Vagina (tissue), 2 donors: ENCODE data around the gene ANKHD1. TPM values are rescaled to one million over a fixed set of nuclear protein-coding genes. Genes with fewer than 3 reads are reported as not detected.
A peak's percentile ranks its signal among the peaks of the same experiment; 100 is the strongest.

Experiments
- DNase-seq, 2 donors: peaks; one replicate each; pipeline ENCODE4 v3.0.0-alpha.2; 2017; ENCODE audit errors: extremely low spot score in 2 of 2
- H3K27ac ChIP-seq: fragments of 200-600 bp; sonication (generic); one replicate; pipeline ENCODE4 v1.5.1; 2019
- H3K27me3 ChIP-seq: fragments of 200-600 bp; sonication (generic); one replicate; pipeline ENCODE4 v1.5.1; 2019
- H3K36me3 ChIP-seq, 2 donors: fragments of 200-600 bp; sonication (generic); one replicate each; pipeline ENCODE4 v1.5.1; 2017 to 2019
- H3K4me1 ChIP-seq: fragments of 200-600 bp; sonication (generic); one replicate; pipeline ENCODE4 v1.5.1; 2019
- H3K4me3 ChIP-seq, 2 donors: fragments of 200-600 bp; sonication (generic); 1 replicate in 1 of 2; 2 replicates in 1 of 2; pipeline ENCODE4 v1.5.1; 2016 to 2019
- H3K9me3 ChIP-seq: fragments of 200-600 bp; sonication (generic); one replicate; pipeline ENCODE4 v1.5.1; 2019
- CTCF ChIP-seq, 3 experiments: fragments of 450-650 bp in 2 of 3; fragments of 200-600 bp in 1 of 3; sonication (generic) in 1 of 3; IDR thresholded peaks; one replicate each; pipeline ENCODE4 v1.5.1; 2017 to 2019; ENCODE audit warnings: antibody characterized with exemption in 3 of 3, mild to moderate bottlenecking in 2 of 3, moderate library complexity in 2 of 3
- POLR2A ChIP-seq, 2 donors: fragments of 450-650 bp; IDR thresholded peaks; one replicate each; pipeline ENCODE4 v1.6.1; 2017; ENCODE audit warnings: antibody characterized with exemption in 2 of 2, mild to moderate bottlenecking in 2 of 2, moderate library complexity in 2 of 2
- POLR2AphosphoS5 ChIP-seq, 2 donors: sonication (generic); formaldehyde crosslinking; IDR thresholded peaks; one replicate each; pipeline ENCODE4 v1.9.0; 2017; ENCODE audit warnings: antibody characterized with exemption in 2 of 2, mild to moderate bottlenecking in 2 of 2, low read depth in 1 of 2; ENCODE audit not compliant: insufficient read depth in 1 of 2
- intact Hi-C: fragments of 100-400 bp; cut with DNase I; formaldehyde crosslinking; loops from one replicate; pipeline ENCODE4 v1.15.1; 2023
- total RNA-seq: library from RNA; depleted of rRNA; stranded (reverse); fragments of >200 nt; gene quantifications from one replicate; pipeline ENCODE4 v1.2.3, GENCODE V29; 2016

ANKHD1 gene
- total RNA-seq, 1 donor from 2014 or later, result 140 TPM

DNA sequence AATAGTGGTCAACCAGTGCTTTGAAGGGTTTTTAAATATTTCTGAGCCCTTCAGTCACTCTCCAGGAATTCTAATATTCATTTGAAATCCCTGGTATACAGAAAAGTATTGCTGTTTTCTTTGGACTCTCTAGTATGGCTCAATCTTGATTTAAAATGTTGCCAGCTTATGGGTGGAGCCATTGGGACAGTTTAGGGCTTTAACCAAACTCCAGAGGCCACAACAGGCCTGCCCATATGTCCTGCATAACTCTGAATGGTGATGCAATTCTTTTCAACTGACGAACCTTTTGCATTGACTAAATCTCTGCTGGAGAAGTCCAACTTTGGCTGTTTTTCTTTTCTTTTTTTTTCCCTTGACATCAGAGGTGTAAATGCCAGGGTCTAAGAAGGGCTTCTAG is 10.3 kb upstream of the ANKHD1 start:
- no peak for DNase-seq
- Histone ChIP-seq H3K4me1 (no peaks in the 10 kb centered on the region), H3K36me3 (no peaks in the 10 kb centered on the region), H3K27ac (no peak overlapping the region), H3K9me3 (no peaks in the 10 kb centered on the region), H3K27me3 (no peaks in the 10 kb centered on the region), H3K4me3 (no peak overlapping the region)
- intact Hi-C loops, result no loop called here
- TF ChIP-seq POLR2A (IDR thresholded peaks at IDR 0.05) (no peak), CTCF (IDR thresholded peaks at IDR 0.05) (no peak), POLR2AphosphoS5 (IDR thresholded peaks at IDR 0.05; ENCODE audit: insufficient read depth in 1 of 2, low read depth in 1 of 2) (no peak)

DNA sequence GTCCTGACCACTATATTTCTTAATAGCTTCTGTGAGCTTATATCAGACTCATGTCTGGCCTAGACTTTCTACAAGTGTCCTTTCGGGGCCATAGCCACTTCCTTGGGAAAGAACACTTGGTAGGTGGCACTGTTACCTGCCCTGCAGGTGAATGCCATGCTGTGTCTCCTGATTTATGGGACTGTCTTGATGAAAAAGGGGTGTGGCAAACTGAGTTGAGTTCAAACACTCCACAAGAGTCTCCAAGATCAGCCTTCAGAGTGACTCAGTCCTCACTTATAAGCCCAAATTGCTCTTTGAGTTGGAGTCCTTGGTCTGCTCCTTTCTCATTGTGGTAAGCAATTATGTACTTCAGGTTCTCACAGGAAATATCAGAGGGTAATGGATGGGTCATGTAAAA is 9.9 kb upstream of the ANKHD1 start:
- no peak for DNase-seq
- intact Hi-C loops, result no loop called here
- H3K36me3 ChIP-seq, result no peaks in the 10 kb centered on the region
- no peaks in the 10 kb centered on the region for H3K9me3 ChIP-seq
- no peaks in the 10 kb centered on the region for H3K27me3 ChIP-seq
- TF ChIP-seq POLR2A (IDR thresholded peaks at IDR 0.05) (no peak), POLR2AphosphoS5 (IDR thresholded peaks at IDR 0.05; ENCODE audit: insufficient read depth in 1 of 2, low read depth in 1 of 2) (no peak), CTCF (IDR thresholded peaks at IDR 0.05) (no peak)
- no peak overlapping the region for H3K4me3 ChIP-seq
- no peaks in the 10 kb centered on the region for H3K4me1 ChIP-seq
- no peak overlapping the region for H3K27ac ChIP-seq

DNA sequence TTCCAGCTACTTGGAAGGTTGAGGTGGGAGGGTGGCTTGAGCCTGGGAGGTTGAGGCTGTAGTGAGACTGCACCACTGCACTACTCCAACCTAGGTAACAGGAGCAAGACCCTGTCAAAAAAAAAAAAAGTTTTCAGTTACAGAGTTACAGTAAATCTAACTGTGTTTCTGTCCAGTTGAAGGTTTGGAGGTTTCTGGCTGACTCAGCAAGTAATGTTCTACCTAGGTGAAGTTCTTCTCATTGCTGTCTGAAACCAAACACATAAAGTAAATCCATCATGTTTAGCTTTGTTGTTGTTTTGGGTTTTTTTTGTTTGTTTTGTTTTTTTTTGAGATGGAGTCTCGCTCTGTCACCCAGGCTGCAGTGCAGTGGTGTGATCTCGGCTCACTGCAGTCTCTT is 7.9 kb upstream of the ANKHD1 start:
- TF ChIP-seq POLR2AphosphoS5 (IDR thresholded peaks at IDR 0.05; ENCODE audit: insufficient read depth in 1 of 2, low read depth in 1 of 2), result no peak
- no peak for TF ChIP-seq POLR2A (IDR thresholded peaks at IDR 0.05)
- TF ChIP-seq CTCF (IDR thresholded peaks at IDR 0.05), result no peak

GRCh38 chr5:140398379-140398811 is 3.2 kb upstream of the ANKHD1 start:
- peaks cover 29% of the 10 kb centered on the region for H3K4me1 ChIP-seq
- no peaks in the 10 kb centered on the region for H3K27me3 ChIP-seq
- no peaks in the 10 kb centered on the region for H3K9me3 ChIP-seq
- intact Hi-C loops, result no loop called here
- no peak for DNase-seq
- no peaks in the 10 kb centered on the region for H3K36me3 ChIP-seq
- H3K4me3 ChIP-seq, result no peak overlapping the region
- TF ChIP-seq CTCF (IDR thresholded peaks at IDR 0.05), result no peak
- peak in 1 of 2 donors; percentile 86 for TF ChIP-seq POLR2AphosphoS5 (IDR thresholded peaks at IDR 0.05; ENCODE audit: insufficient read depth in 1 of 2, low read depth in 1 of 2)
- TF ChIP-seq POLR2A (IDR thresholded peaks at IDR 0.05), result no peak
- no peak overlapping the region for H3K27ac ChIP-seq

More for the DNA sequence above, 7.9 kb upstream of the ANKHD1 start:
- Histone ChIP-seq H3K27ac (no peak overlapping the region), H3K36me3 (no peaks in the 10 kb centered on the region), H3K9me3 (no peaks in the 10 kb centered on the region), H3K4me3 (no peak overlapping the region), H3K4me1 (peaks cover under 1% of the 10 kb centered on the region), H3K27me3 (no peaks in the 10 kb centered on the region)
- intact Hi-C loops, result no loop called here
- no peak for DNase-seq

- no peak for DNase-seq
- no peaks in the 10 kb centered on the region for H3K36me3 ChIP-seq
- peak overlapping the region; percentile 98 for H3K27ac ChIP-seq
- TF ChIP-seq POLR2A (IDR thresholded peaks at IDR 0.05) (no peak), CTCF (IDR thresholded peaks at IDR 0.05) (no peak), POLR2AphosphoS5 (IDR thresholded peaks at IDR 0.05; ENCODE audit: insufficient read depth in 1 of 2, low read depth in 1 of 2) (no peak)
- intact Hi-C loops, result loop anchor here (10.0 kb wide), 1 partner anchor 145 kb away; the partner anchor contains the start of gene EIF4EBP3
- no peaks in the 10 kb centered on the region for H3K27me3 ChIP-seq
- H3K4me1 ChIP-seq, result peaks cover 47% of the 10 kb centered on the region
- H3K9me3 ChIP-seq, result no peaks in the 10 kb centered on the region
- H3K4me3 ChIP-seq, result peak overlapping the region; percentile 98 to 99
These were observed 1.5 kb upstream of the ANKHD1 start for GRCh38 chr5:140399979-140400729.
